OCI-LY3 (cell line): ENCODE data around the gene PLTP.

Source experiments
- CTCF ChIP-seq: fragments of 200-600, 300-600 bp; sonication (generic); IDR thresholded peaks from 2 replicates; pipeline ENCODE4 v1.5.1; 2014; ENCODE audit warnings: antibody characterized with exemption, low read length, low read depth
- EZH2phosphoT487 ChIP-seq: fragments of 200-600 bp; shearing (Covaris generic); IDR thresholded peaks from 2 replicates; pipeline ENCODE4 v1.6.1; 2018; ENCODE audit warnings: antibody characterized with exemption, mixed run types, low read depth

- no peak for TF ChIP-seq CTCF
- no peak for TF ChIP-seq EZH2phosphoT487
These were observed 29.4 kb downstream of the PLTP start for GRCh38 chr20:45882469-45883099.
